Esophagus muscularis mucosa (tissue), 3 donors: Measurements from ENCODE around the gene ACVR1.

Experiments
- CTCF ChIP-seq, 3 experiments: fragments of 200-600 bp in 2 of 3; fragments of 450-650 bp in 1 of 3; sonication (generic) in 2 of 3; IDR thresholded peaks; one replicate each; pipeline ENCODE4 v1.5.1; 2017 to 2019; ENCODE audit warnings: antibody characterized with exemption in 3 of 3, mild to moderate bottlenecking in 2 of 3, moderate library complexity in 1 of 3
- POLR2A ChIP-seq: fragments of 450-650 bp; IDR thresholded peaks from one replicate; pipeline ENCODE4 v1.6.1; 2017; ENCODE audit warnings: antibody characterized with exemption, moderate library complexity, mild to moderate bottlenecking, low read depth

GRCh38 chr2:157741819-157742484 is 134.2 kb downstream of the ACVR1 start:
- TF ChIP-seq CTCF (IDR thresholded peaks at IDR 0.05) (no peak), POLR2A (no peak)
